Lower lobe of right lung (tissue), 2 donors: ENCODE data around the gene ZNF148. TPM values are rescaled to one million over a fixed set of nuclear protein-coding genes. Genes with fewer than 3 reads are reported as not detected.

Experiments
- ATAC-seq, 2 donors: fragments of 200-7000 bp; cut with Tn5 transposase; one replicate each; pipeline ENCODE4 v1.9.1; 2020 to 2022; ENCODE audit warnings: mild to moderate bottlenecking in 2 of 2, moderate library complexity in 2 of 2
- DNase-seq: peaks from one replicate; pipeline ENCODE4 v3.0.0-alpha.2; 2020
- H3K27ac ChIP-seq: fragments of 200-600 bp; one replicate; pipeline ENCODE4 v1.8.0; 2022
- H3K27me3 ChIP-seq: fragments of 200-600 bp; one replicate; pipeline ENCODE4 v1.8.0; 2022; ENCODE audit warnings: low read depth
- H3K36me3 ChIP-seq: fragments of 200-600 bp; one replicate; pipeline ENCODE4 v1.8.0; 2022; ENCODE audit warnings: mild to moderate bottlenecking
- H3K4me1 ChIP-seq: fragments of 200-600 bp; one replicate; pipeline ENCODE4 v1.8.0; 2022
- H3K4me3 ChIP-seq: fragments of 200-600 bp; one replicate; pipeline ENCODE4 v1.8.0; 2022; ENCODE audit warnings: mild to moderate bottlenecking
- H3K9me3 ChIP-seq: fragments of 200-600 bp; one replicate; pipeline ENCODE4 v1.8.0; 2022
- intact Hi-C: fragments of 100-400 bp; cut with DNase I; formaldehyde crosslinking; loops from one replicate; pipeline ENCODE4 v1.11.0; 2022
- total RNA-seq: library from RNA; stranded (reverse); fragmentation: NEBNext Ultra II Directional; extraction: Animal tissue kit (Norgen Biotek cat#: 25700); gene quantifications from one replicate; pipeline ENCODE4 v1.2.1, GENCODE V29; 2021
- TF ChIP-seq, protein P1 (sequence below): fragments of 200-600 bp; IDR thresholded peaks from one replicate; pipeline ENCODE4 v1.8.0; 2022; ENCODE audit warnings: antibody characterized with exemption, mild to moderate bottlenecking
- donor health status: DM: no; HTN: yes; CAD: no; lungs with severe emphysema.

The ZNF148 gene
- total RNA-seq, 1 donor from 2014 or later: 48.2 TPM

DNA sequence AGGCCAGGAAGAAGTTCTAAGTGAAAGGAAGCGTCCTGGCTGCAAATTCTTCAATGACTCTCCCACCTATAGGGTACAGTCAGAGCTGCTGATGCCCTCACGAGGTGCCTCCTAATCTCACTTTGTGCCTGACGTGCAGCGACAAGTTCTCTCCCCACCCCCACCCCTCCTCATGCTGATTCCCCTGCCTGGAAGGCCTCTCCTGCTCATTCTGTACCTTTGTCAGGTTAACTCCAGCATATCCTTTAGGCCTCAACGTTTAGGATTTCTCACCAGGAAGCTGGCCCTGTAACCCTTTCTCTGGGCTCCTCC is 187.6 kb downstream of the ZNF148 start:
- H3K36me3 ChIP-seq: no peaks in the 10 kb centered on the region
- DNase-seq (no peak), ATAC-seq (no peak)
- no peak overlapping the region for H3K27ac ChIP-seq
- TF ChIP-seq, protein P1, sequence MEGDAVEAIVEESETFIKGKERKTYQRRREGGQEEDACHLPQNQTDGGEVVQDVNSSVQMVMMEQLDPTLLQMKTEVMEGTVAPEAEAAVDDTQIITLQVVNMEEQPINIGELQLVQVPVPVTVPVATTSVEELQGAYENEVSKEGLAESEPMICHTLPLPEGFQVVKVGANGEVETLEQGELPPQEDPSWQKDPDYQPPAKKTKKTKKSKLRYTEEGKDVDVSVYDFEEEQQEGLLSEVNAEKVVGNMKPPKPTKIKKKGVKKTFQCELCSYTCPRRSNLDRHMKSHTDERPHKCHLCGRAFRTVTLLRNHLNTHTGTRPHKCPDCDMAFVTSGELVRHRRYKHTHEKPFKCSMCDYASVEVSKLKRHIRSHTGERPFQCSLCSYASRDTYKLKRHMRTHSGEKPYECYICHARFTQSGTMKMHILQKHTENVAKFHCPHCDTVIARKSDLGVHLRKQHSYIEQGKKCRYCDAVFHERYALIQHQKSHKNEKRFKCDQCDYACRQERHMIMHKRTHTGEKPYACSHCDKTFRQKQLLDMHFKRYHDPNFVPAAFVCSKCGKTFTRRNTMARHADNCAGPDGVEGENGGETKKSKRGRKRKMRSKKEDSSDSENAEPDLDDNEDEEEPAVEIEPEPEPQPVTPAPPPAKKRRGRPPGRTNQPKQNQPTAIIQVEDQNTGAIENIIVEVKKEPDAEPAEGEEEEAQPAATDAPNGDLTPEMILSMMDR: no peak
- H3K27me3 ChIP-seq: no peaks in the 10 kb centered on the region
- H3K9me3 ChIP-seq: no peaks in the 10 kb centered on the region
- no peak overlapping the region for H3K4me3 ChIP-seq
- H3K4me1 ChIP-seq: no peaks in the 10 kb centered on the region
- intact Hi-C loops: no loop called here

DNA sequence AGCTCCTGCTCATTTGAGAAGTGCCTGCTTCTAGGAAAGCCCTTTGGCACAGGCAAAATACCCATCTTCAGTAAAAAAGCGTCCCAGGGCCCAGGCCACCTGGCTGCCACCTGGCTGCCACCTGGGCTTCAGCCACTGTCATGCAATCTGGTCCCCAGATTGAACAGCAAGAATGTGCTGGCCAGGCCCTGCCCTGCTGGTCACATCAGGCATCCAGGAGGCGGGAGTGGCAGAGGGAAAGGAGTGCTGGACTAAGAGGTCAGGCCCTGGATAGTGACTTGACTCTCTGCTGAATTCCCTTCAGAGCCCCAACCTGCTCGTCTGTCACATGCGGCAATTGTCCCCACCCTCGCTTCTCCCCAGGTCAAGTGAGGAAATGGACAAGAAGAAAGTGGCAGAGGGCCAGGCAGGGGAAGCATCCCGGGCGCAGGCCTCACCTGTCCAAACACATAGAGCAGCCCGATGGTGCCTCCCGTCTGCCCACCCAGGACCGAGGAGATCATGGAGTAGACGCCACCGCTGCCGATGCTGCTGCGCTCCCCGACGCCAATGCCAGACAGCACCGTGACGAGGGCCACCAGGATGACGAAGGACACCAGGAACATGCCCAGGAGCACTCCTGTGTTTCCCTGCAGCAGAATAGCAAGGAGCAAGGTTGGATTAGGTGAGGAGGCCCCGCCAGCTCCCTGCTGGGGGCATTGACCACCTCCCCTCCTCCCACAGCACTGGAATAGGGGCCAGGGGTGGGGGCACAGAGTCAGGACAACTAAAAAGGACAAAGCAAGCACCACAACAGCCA is 188.1 kb downstream of the ZNF148 start:
- TF ChIP-seq, protein P1: no peak
- no peak overlapping the region for H3K27ac ChIP-seq
- ATAC-seq: no peak

DNA sequence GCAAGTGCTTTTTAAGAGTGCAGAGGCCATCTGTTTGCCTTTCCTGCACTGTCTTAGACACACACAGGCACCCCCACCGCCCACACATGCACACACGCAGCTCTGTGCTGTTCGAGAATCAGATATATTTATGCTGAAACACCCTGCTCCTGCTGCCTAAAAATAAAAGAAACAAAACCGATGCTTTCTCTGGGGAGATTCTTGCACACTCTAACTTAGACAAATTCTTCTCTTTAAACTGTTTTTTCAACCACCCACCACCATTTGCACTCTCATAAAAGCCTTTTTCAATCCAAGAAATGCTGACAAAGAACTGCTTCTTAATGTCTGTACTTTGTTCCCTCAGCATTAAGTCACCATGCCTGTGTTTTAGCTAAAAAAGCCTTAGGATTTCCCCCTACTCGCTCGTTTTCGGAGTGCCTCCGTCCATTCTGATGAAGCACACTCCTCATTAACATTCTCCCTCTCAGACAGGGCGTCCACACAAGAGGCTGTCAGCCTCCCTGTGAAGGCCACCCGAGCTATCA is 188.8 kb downstream of the ZNF148 start:
- TF ChIP-seq, protein P1: no peak
- no peak overlapping the region for H3K27ac ChIP-seq
- H3K27me3 ChIP-seq: no peaks in the 10 kb centered on the region
- H3K36me3 ChIP-seq: no peaks in the 10 kb centered on the region
- H3K9me3 ChIP-seq: no peaks in the 10 kb centered on the region
- intact Hi-C loops: no loop called here
- no peak overlapping the region for H3K4me3 ChIP-seq
- H3K4me1 ChIP-seq: no peaks in the 10 kb centered on the region
- no peak for ATAC-seq
- no peak for DNase-seq

More for the DNA sequence above, 188.1 kb downstream of the ZNF148 start:
- Histone ChIP-seq H3K36me3 (no peaks in the 10 kb centered on the region), H3K4me1 (no peaks in the 10 kb centered on the region), H3K4me3 (no peak overlapping the region), H3K27me3 (no peaks in the 10 kb centered on the region), H3K9me3 (no peaks in the 10 kb centered on the region)
- intact Hi-C loops: no loop called here
- DNase-seq: no peak

DNA sequence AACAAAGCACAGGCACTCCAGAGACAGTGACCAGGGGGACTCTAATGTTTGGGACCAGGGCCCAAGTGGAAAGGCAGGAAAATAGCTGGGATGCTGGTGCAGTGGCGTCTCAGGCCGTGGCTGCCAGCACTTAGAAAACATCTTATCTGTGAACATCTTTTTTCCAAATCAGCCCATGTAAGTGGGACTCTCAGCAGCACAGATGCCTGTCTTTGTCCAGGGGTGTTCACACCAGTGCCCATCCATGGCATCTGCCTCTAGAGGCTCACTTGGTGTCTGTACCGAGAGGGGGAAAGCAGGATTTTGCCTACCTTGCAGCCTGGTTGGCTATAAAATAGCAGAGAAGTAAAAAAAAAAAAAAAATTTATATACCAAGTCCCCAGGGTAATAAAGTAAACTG is 189.3 kb downstream of the ZNF148 start:
- no peaks in the 10 kb centered on the region for H3K4me1 ChIP-seq
- H3K36me3 ChIP-seq: no peaks in the 10 kb centered on the region
- intact Hi-C loops: no loop called here
- no peaks in the 10 kb centered on the region for H3K27me3 ChIP-seq
- H3K4me3 ChIP-seq: no peak overlapping the region
- H3K27ac ChIP-seq: no peak overlapping the region
- DNase-seq: no peak
- ATAC-seq: no peak
- H3K9me3 ChIP-seq: no peaks in the 10 kb centered on the region
- TF ChIP-seq, protein P1: no peak

DNA sequence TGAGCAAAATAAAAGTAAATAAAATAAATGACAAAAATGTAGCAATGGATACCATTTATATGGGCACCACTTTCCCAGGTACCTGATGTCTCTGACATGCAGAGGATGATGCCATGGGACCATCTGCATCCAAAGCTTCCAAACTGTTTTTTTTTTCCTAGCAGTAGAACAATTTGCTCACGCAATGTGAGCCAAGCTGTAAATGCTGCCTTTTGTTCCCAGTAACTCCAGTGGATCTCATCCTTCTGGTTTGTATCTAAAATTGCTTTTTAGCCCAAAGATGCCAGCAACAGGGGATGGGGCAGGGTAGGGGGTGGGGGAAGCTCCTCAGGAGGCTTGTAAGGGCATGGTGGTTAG is 195.3 kb downstream of the ZNF148 start:
- Histone ChIP-seq H3K4me1 (no peaks in the 10 kb centered on the region), H3K27me3 (no peaks in the 10 kb centered on the region), H3K9me3 (no peaks in the 10 kb centered on the region), H3K4me3 (no peak overlapping the region), H3K27ac (no peak overlapping the region), H3K36me3 (no peaks in the 10 kb centered on the region)
- TF ChIP-seq, protein P1: no peak
- DNase-seq: no peak
- ATAC-seq: no peak
- intact Hi-C loops: no loop called here
